NK-92 treated with Interleukin-12 subunit alpha and Interleukin-12 subunit beta, amount 100 ng/mL, for 24 hours (cell line): ENCODE results near the gene DTNA.
"Not testable (repeated sequence)": the region's sequence is repeated elsewhere in the genome, so short reads cannot be mapped to it uniquely, and the experiment has no call there.

Experiments used
- DNase-seq: peaks from one replicate; lab custom pipeline; 2025; lab: John Stamatoyannopoulos, UW

DTNA gene

GRCh38 chr18:34709750-34710441 lies at the start of gene DTNA:
Gene DTNA (plus strand): TSS chr18:34710298. CDS start chr18:34755977, 45,679 bp downstream.
- DNase-seq = no peak

GRCh38 chr18:34660572-34660971 lies 49.5 kb upstream of the DTNA start:
- no peak for DNase-seq

- no peak for DNase-seq
Observed at GRCh38 chr18:34661464-34662087, 48.5 kb upstream of the DTNA start.

- DNase-seq = no peak
Observed at GRCh38 chr18:34676816-34677574, 33.1 kb upstream of the DTNA start.

GRCh38 chr18:34689750-34690149 lies 20.3 kb upstream of the DTNA start:
- DNase-seq = not testable (repeated sequence)

GRCh38 chr18:34691614-34692013 lies 18.5 kb upstream of the DTNA start:
- DNase-seq = no peak

- no peak for DNase-seq
Observed at GRCh38 chr18:34694591-34695165, 15.4 kb upstream of the DTNA start.

GRCh38 chr18:34695310-34695709 lies 14.8 kb upstream of the DTNA start:
- DNase-seq = no peak

- no peak for DNase-seq
Observed at GRCh38 chr18:34696671-34697070, 13.4 kb upstream of the DTNA start.

- no peak for DNase-seq
Observed at GRCh38 chr18:34697233-34697632, 12.9 kb upstream of the DTNA start.

GRCh38 chr18:34697891-34698290 lies 12.2 kb upstream of the DTNA start:
- DNase-seq = no peak

- no peak for DNase-seq
Observed at GRCh38 chr18:34701911-34702310, 8.2 kb upstream of the DTNA start.

- DNase-seq = no peak
Observed at GRCh38 chr18:34702814-34703213, 7.3 kb upstream of the DTNA start.

- no peak for DNase-seq
Observed at GRCh38 chr18:34704074-34704473, 6.0 kb upstream of the DTNA start.

- DNase-seq = no peak
Observed at GRCh38 chr18:34704823-34705222, 5.3 kb upstream of the DTNA start.

GRCh38 chr18:34707670-34708069 lies 2.4 kb upstream of the DTNA start:
- DNase-seq = no peak

- DNase-seq = no peak
Observed at GRCh38 chr18:34709104-34709503, 994 bp upstream of the DTNA start.

GRCh38 chr18:34710458-34710914 lies 388 bp downstream of the DTNA start:
- no peak for DNase-seq

- DNase-seq = no peak
Observed at GRCh38 chr18:34710934-34711333, 836 bp downstream of the DTNA start.

GRCh38 chr18:34716111-34716510 lies 6.0 kb downstream of the DTNA start:
- not testable (repeated sequence) for DNase-seq

GRCh38 chr18:34718610-34719009 lies 8.5 kb downstream of the DTNA start:
- DNase-seq = no peak

GRCh38 chr18:34720220-34720619 lies 10.1 kb downstream of the DTNA start:
- no peak for DNase-seq

- DNase-seq = no peak
Observed at GRCh38 chr18:34723143-34723542, 13.0 kb downstream of the DTNA start.
